Skeletal muscle cell (primary cell): ENCODE data around the gene MVP.
A peak's percentile ranks its signal among the peaks of the same experiment; 100 is the strongest.

Source experiments
- DNase-seq: peaks from one replicate; pipeline ENCODE4 v3.0.0-alpha.2; 2010; ENCODE audit warnings: low read depth
- H3K4me3 ChIP-seq: 2 replicates; pipeline ENCODE4 v1.5.1; 2011; ENCODE audit warnings: low read depth, mild to moderate bottlenecking, control low read depth, low read length, moderate library complexity

The MVP gene

GRCh38 chr16:29836623-29837022 lies 16.4 kb downstream of the MVP start:
- no peak for DNase-seq
- H3K4me3 ChIP-seq = no peak overlapping the region

- DNase-seq = no peak
- no peak overlapping the region for H3K4me3 ChIP-seq
Measured at GRCh38 chr16:29837841-29838240, 17.6 kb downstream of the MVP start.

DNA sequence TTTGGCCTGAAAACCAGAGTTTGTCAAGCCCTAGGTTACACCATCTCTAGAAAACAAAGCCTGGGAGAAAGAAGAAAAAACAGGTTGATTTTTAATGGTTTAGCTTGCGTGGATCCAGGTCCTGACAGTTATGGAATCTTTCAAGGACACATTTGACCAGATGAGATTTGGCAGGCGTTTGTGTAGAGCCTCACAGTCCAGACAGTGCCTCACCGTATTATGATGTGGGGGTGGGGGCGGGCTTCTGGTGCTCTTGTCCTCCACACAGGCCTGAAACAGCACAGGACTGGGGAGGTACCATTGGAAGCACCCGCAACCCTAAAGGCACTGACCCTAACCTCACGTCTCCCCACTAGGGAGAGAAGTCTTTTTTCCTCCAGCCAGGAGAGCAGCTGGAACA lies 19.6 kb downstream of the MVP start:
- DNase-seq = no peak
- no peak overlapping the region for H3K4me3 ChIP-seq

- no peak for DNase-seq
- H3K4me3 ChIP-seq = no peak overlapping the region
Measured at GRCh38 chr16:29840240-29840639, 20.0 kb downstream of the MVP start.

DNA sequence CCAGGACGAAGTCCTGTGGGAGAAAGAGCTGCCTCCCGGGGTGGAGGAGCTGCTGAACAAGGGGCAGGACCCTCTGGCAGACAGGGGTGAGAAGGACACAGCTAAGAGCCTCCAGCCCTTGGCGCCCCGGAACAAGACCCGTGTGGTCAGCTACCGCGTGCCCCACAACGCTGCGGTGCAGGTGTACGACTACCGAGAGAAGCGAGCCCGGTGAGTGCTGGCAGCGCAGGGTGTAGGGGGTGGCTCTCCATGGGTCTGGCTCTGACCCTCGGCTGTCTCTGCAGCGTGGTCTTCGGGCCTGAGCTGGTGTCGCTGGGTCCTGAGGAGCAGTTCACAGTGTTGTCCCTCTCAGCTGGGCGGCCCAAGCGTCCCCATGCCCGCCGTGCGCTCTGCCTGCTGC lies 21.4 kb downstream of the MVP start:
- no peak overlapping the region for H3K4me3 ChIP-seq
- no peak for DNase-seq

DNA sequence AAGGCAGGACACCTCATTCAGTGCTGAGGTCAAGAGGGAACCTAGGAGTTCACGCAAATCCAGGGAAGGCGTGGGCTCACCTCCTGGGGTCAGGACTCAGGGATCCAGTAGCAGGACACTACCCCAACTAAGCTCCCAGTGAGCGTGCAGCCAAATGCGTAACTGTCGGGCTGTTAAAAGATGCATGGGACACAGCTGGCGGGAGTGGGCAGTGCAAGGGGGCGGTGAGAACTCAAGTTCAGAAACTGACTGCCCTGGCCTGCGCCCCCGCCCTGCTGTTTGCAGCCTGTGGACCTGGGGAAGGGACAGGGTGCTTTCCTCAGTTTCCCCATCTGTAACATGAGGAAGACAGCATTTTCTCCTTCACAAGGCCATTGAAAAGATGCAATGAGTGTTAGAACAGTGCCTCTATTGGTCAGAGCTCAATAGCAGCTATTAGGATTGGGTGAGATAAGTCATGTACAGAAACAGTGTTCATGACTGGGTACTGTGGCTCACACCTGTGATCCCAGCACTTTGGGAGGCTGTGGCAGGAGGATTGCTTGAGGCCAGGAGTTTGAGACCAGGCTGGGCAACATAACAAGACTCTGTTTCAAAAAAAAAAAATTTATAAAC lies 22.6 kb downstream of the MVP start:
- no peak overlapping the region for H3K4me3 ChIP-seq
- DNase-seq = no peak

- DNase-seq = no peak
- H3K4me3 ChIP-seq = no peak overlapping the region
Measured at GRCh38 chr16:29843931-29844330, 23.7 kb downstream of the MVP start.

DNA sequence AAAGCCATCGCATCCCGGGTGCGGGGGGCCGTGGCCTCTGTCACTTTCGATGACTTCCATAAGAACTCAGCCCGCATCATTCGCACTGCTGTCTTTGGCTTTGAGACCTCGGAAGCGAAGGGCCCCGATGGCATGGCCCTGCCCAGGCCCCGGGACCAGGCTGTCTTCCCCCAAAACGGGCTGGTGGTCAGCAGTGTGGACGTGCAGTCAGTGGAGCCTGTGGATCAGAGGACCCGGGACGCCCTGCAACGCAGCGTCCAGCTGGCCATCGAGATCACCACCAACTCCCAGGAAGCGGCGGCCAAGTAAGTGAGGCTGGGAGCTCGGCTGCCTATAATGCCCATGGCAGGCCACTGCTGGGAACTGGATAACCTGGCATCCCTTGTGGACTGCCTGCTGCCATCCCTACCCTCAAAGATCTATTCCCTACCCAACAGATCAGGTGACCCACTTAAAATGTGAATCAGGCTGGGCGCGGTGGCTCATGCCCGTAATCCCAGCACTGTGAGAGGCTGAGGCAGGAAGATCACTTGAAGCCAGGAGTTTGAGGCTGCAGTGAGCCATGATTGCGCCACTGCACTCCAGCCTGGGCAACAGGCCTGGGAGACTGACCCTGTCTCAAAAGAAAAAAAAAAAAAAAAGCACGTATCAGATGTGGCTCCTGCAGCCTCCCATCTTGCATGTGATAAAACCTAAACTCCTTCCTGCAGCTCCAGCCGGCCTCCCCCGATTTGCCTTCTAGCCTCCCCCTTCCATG lies 24.5 kb downstream of the MVP start:
- DNase-seq = no peak
- H3K4me3 ChIP-seq = no peak overlapping the region

DNA sequence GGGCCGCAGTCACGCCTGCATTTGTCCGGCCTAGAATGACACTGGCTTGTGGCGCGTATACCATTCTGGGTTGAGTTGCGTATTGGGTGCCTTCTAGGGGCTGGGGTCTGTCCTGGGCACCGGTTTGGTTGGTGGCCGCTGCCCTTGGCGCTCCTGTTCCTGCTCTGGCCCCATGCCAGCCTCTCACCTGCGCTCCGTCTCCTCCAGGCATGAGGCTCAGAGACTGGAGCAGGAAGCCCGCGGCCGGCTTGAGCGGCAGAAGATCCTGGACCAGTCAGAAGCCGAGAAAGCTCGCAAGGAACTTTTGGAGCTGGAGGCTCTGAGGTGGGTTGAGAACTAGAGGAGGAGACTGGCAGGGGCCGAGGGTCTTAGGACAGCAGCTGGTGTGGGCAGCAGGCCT lies 25.4 kb downstream of the MVP start:
- no peak for DNase-seq

DNA sequence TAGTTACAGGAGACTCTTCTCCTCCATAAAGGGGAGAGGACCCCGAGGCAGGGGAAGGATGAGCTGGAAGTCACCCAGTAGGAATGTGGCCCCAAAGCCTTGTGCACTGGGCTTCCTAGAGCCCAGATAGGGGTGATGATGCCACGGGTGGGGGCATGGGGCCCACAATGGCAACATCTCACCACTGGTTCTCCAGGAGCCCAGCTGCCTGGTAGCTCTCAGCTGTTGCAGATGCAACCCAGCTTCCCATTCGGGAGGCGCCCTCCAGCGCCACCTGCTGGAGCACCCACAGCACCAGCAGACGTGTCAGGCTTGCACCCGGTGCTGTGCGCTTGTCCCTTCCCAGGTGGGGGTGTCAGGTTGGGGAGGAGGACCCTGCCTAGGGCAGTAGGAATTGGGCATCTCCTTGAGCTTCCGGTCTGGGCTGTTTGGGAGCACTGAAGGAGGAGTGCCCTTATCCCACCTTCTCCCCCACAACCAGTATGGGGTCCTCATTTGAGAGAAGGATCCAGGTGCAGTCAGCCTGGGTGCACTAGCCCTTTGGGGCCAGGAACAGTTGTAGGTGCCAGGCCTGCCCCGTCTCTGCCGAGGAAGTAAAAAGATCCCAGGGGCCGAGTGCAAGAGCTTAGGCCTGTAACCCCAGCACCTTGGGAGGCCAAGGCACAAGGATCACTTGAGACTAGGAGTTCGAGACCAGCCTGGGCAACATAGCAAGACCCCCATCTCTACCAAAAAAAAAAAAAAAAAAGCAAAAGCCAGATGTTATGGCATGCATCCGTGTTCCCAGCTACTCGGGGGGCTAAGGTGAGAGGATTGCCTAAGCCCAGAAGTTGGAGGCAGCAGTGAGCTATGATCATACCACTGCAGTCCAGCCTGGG lies 28.4 kb downstream of the MVP start:
- no peak overlapping the region for H3K4me3 ChIP-seq
- no peak for DNase-seq

More for the DNA sequence above, 25.4 kb downstream of the MVP start:
- no peak overlapping the region for H3K4me3 ChIP-seq

DNA sequence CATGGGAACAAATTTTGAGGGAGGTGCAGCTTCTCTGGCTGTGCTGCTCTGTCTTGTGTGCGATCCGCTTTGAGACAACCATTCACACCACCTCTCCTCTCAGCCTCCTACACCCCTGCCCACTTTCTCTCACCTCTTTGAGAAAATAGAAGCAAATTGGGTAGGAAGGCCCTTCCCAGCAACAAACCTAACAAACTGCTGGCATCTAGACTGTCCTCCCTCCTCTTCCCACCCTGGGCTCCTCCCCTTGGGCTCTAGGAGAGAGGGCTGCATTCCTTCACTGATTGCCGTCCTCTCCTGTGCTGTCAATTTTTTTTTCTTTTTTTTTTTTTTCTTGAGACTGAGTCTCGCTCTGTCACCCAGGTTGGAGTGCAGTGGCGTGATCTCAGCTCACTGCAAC lies 29.2 kb downstream of the MVP start:
- DNase-seq = no peak
- H3K4me3 ChIP-seq = no peak overlapping the region

DNA sequence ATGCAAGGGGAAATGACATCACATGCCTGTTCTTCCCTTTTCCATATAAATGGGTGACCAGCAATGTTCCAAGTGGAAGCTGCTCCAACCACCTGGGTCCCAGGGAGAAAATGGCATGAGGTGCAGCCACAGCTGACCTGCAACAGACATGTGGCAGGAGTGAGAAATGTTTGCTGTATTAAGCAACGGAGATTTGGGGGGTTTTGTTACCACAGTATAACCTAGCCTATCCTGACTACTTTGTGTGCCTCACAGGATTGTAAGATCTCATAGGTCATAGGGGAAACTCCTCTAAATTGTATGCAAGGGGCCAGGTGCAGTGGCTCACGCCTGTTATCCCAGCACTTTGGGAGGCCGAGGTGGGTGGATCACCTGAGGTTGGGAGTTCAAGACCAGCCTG lies 30.7 kb downstream of the MVP start:
- H3K4me3 ChIP-seq = no peak overlapping the region
- no peak for DNase-seq

DNA sequence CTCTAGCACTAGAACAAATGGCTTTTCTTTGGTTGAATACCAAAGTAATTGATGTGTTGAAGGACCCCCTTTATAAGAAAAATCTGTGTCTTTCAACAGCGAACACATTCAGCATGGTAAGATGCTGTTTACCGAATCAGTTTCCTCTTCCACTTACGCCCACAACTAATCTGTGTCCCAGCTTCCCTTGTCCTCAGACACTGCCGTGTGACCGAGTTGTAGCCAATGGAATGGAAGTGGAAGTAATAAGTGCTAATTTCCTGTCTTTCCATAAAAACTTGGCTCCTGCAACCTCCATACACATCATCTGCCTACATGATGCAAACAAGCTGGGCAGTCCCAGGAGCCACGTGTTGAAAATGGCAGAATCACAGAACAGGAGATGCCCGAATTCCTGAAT lies 32.4 kb downstream of the MVP start:
- H3K4me3 ChIP-seq = no peak overlapping the region
- peak; percentile 33 for DNase-seq

- DNase-seq = no peak
- no peak overlapping the region for H3K4me3 ChIP-seq
Measured at GRCh38 chr16:29854520-29855100, 34.3 kb downstream of the MVP start.

DNA sequence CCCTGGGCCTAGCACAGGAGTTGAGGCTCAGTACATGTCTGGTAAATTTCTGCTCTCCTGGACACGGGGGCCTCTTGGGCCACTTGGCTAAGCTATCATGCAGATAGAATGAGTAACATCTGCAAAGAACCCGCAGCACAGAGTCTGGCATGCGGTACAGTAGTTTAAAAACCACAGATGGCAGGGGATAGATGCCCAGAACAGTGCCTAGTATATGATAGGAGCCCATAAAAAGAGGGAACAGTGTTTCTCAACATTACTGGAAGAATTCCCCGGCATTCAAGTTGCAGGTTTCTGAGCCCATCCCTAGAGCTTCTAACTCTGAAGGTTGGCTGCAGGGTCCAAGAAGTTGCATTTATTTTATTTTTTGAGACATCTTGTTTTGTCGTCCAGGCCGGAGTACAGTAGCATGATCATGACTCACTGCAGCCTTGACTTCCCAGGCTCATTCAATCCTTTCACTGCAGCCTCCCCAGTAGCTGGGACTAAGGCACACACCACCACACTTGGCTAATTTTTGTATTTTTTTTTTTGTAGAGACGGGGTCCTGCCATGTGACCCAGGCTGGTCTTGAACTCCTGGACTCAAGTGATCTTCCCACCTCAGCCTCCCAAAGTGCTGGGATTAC lies 37.0 kb downstream of the MVP start:
- DNase-seq = peak; percentile 37
- H3K4me3 ChIP-seq = no peak overlapping the region

DNA sequence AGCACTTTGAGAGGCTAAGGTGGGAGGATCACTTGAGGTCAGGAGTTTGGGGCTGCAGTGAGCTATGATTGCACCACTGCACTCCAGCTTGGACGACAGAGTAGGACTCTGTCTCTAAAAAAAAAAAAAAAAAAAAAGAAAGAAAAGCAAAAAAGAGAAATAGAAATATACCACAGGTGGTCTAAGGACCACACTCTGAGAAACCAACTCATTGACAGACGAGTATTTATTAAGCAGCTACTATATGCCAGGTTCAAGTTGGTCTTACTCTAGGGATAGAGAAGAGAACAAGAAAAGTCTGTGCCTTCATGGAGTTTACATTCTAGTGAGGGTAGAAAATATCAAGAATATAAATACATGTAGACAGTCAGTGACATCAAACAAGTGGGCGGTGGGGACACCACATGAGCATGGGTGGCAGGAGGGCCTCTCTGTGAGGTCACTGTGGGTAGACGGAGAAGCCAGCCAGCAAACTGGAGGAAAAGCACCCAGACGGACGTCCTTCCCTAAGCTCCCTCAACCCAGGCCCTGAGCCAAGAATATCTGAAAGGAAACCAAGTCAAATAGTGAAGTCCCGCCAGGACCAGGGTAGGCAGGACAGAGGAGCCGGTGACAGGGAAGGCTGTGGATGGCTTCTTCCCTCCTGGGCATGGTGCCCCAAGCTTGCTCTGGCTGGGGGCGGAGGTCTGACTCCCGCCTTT lies 38.0 kb downstream of the MVP start:
- no peak for DNase-seq
- no peak overlapping the region for H3K4me3 ChIP-seq

GRCh38 chr16:29858974-29859373 lies 38.7 kb downstream of the MVP start:
- H3K4me3 ChIP-seq = no peak overlapping the region
- no peak for DNase-seq

- no peak for DNase-seq
- H3K4me3 ChIP-seq = no peak overlapping the region
Measured at GRCh38 chr16:29860218-29860617, 40.0 kb downstream of the MVP start.

GRCh38 chr16:29862383-29862883 lies 42.2 kb downstream of the MVP start:
- H3K4me3 ChIP-seq = peak overlapping the region; percentile 84
- DNase-seq = no peak
